HG03064 (cell line): ENCODE measurements around the gene EPHA6.
"Not testable (repeated sequence)": the region's sequence is repeated elsewhere in the genome, so short reads cannot be mapped to it uniquely, and the experiment has no call there.

ENCODE experiments used
- ATAC-seq: cut with Tn5 transposase; IDR thresholded peaks from one replicate; pipeline ENCODE4 v1.9.1; 2021; ENCODE audit warnings: low read depth; ENCODE audit not compliant: unreplicated experiment

The EPHA6 gene

GRCh38 chr3:97388774-97389173, 574.4 kb downstream of the EPHA6 start:
- no peak for ATAC-seq

- ATAC-seq = no peak
Observed at GRCh38 chr3:97389936-97390335, 575.5 kb downstream of the EPHA6 start.

- no peak for ATAC-seq
Observed at GRCh38 chr3:97391167-97391566, 576.8 kb downstream of the EPHA6 start.

GRCh38 chr3:97409612-97410011, 595.2 kb downstream of the EPHA6 start:
- no peak for ATAC-seq

- no peak for ATAC-seq
Observed at GRCh38 chr3:97421565-97421964, 607.2 kb downstream of the EPHA6 start.

- no peak for ATAC-seq
Observed at GRCh38 chr3:97425002-97425401, 610.6 kb downstream of the EPHA6 start.

GRCh38 chr3:97430601-97431000, 616.2 kb downstream of the EPHA6 start:
- ATAC-seq = no peak

GRCh38 chr3:97432914-97433313, 618.5 kb downstream of the EPHA6 start:
- no peak for ATAC-seq

GRCh38 chr3:97438131-97438530, 623.7 kb downstream of the EPHA6 start:
- no peak for ATAC-seq

- no peak for ATAC-seq
Observed at GRCh38 chr3:97439373-97439772, 625.0 kb downstream of the EPHA6 start.

GRCh38 chr3:97464035-97464434, 649.6 kb downstream of the EPHA6 start:
- no peak for ATAC-seq

GRCh38 chr3:97470481-97470880, 656.1 kb downstream of the EPHA6 start:
- no peak for ATAC-seq

- no peak for ATAC-seq
Observed at GRCh38 chr3:97479740-97480139, 665.3 kb downstream of the EPHA6 start.

- not testable (repeated sequence) for ATAC-seq
Observed at GRCh38 chr3:97480696-97481289, 666.4 kb downstream of the EPHA6 start.

GRCh38 chr3:97481416-97481815, 667.0 kb downstream of the EPHA6 start:
- ATAC-seq = no peak

GRCh38 chr3:97485206-97485605, 670.8 kb downstream of the EPHA6 start:
- no peak for ATAC-seq

- ATAC-seq = no peak
Observed at GRCh38 chr3:97487587-97487986, 673.2 kb downstream of the EPHA6 start.

GRCh38 chr3:97488741-97489140, 674.3 kb downstream of the EPHA6 start:
- ATAC-seq = no peak

- no peak for ATAC-seq
Observed at GRCh38 chr3:97495896-97496295, 681.5 kb downstream of the EPHA6 start.

- ATAC-seq = no peak
Observed at GRCh38 chr3:97497138-97497537, 682.7 kb downstream of the EPHA6 start.

GRCh38 chr3:97504463-97504862, 690.1 kb downstream of the EPHA6 start:
- no peak for ATAC-seq

- ATAC-seq = no peak
Observed at GRCh38 chr3:97510795-97511194, 696.4 kb downstream of the EPHA6 start.

- ATAC-seq = no peak
Observed at GRCh38 chr3:97515076-97515475, 700.7 kb downstream of the EPHA6 start.
